Suprapubic skin (tissue), 4 donors: ENCODE measurements around the gene WNT11.

Experiments
- CTCF ChIP-seq, 2 donors: fragments of 200-600 bp in 1 of 2; fragments of 450-650 bp in 1 of 2; sonication (generic) in 1 of 2; IDR thresholded peaks; one replicate each; pipeline ENCODE4 v1.5.1; 2016 to 2019; ENCODE audit warnings: antibody characterized with exemption in 2 of 2, mild to moderate bottlenecking in 1 of 2, moderate library complexity in 1 of 2
- EP300 ChIP-seq: sonication (generic); formaldehyde crosslinking; IDR thresholded peaks from one replicate; pipeline ENCODE4 v1.6.1; 2017; ENCODE audit warnings: antibody characterized with exemption
- POLR2A ChIP-seq, 2 donors: fragments of 450-650 bp; IDR thresholded peaks; one replicate each; pipeline ENCODE4 v1.6.1; 2017; ENCODE audit warnings: antibody characterized with exemption in 2 of 2, mild to moderate bottlenecking in 2 of 2, moderate library complexity in 2 of 2
- POLR2AphosphoS5 ChIP-seq, 3 donors: sonication (generic); formaldehyde crosslinking; IDR thresholded peaks; one replicate each; pipeline ENCODE4 v1.6.1; 2017; ENCODE audit warnings: antibody characterized with exemption in 3 of 3

- no peak for TF ChIP-seq POLR2AphosphoS5 (IDR thresholded peaks at IDR 0.05)
- no peak for TF ChIP-seq POLR2A (IDR thresholded peaks at IDR 0.05)
- no peak for TF ChIP-seq CTCF (IDR thresholded peaks at IDR 0.05)
- no peak for TF ChIP-seq EP300
Measured at GRCh38 chr11:76228071-76228874, 22.0 kb upstream of the WNT11 start.
